SK-N-SH treated with all-trans-retinoic acid at 6 μM for 48 hours (cell line): Measurements from ENCODE around the gene MRPS27.

Experiments
- CREB5 ChIP-seq: fragments of 250-450 bp; sonication (Bioruptor Pico); IDR thresholded peaks from 2 replicates; pipeline ENCODE4 v1.5.1; 2020; ENCODE audit warnings: low read depth, mild to moderate bottlenecking, moderate library complexity
- GLIS3 ChIP-seq: fragments of 250-450 bp; sonication (Bioruptor Pico); IDR thresholded peaks from 2 replicates; pipeline ENCODE4 v1.5.0; 2020; ENCODE audit warnings: mild to moderate bottlenecking, moderate library complexity
- ISL1 ChIP-seq: fragments of 250-450 bp; sonication (Bioruptor Pico); IDR thresholded peaks from 2 replicates; pipeline ENCODE4 v2.1.2; 2022; ENCODE audit warnings: mild to moderate bottlenecking, moderate library complexity
- PATZ1 ChIP-seq: fragments of 250-450 bp; sonication (Bioruptor Pico); IDR thresholded peaks from 2 replicates; pipeline ENCODE4 v1.8.0; 2020; ENCODE audit warnings: mild to moderate bottlenecking, moderate library complexity, borderline replicate concordance
- RARB ChIP-seq: fragments of 250-450 bp; sonication (Bioruptor Pico); IDR thresholded peaks from 2 replicates; pipeline ENCODE4 v1.8.0; 2021; ENCODE audit warnings: mild to moderate bottlenecking, moderate library complexity
- SNAI2 ChIP-seq: fragments of 250-450 bp; sonication (Bioruptor Pico); IDR thresholded peaks from 2 replicates; pipeline ENCODE4 v1.5.0; 2020; ENCODE audit warnings: mild to moderate bottlenecking, moderate library complexity
- TOX ChIP-seq: fragments of 250-450 bp; sonication (Bioruptor Pico); IDR thresholded peaks from 2 replicates; pipeline ENCODE4 v1.8.0; 2021; ENCODE audit warnings: mild to moderate bottlenecking, moderate library complexity, borderline replicate concordance
- ZNF565 ChIP-seq: fragments of 450-650 bp; formaldehyde crosslinking; conservative IDR thresholded peaks from 2 replicates; pipeline ENCODE4 v1.5.0; 2020; ENCODE audit warnings: low read depth, mild to moderate bottlenecking, moderate library complexity

- no peak for TF ChIP-seq CREB5
- no peak for TF ChIP-seq RARB (CRISPR knock-in tag)
- no peak for TF ChIP-seq TOX (CRISPR knock-in tag)
- no peak for TF ChIP-seq SNAI2 (CRISPR knock-in tag)
- no peak for TF ChIP-seq GLIS3 (CRISPR knock-in tag)
- TF ChIP-seq PATZ1 (CRISPR knock-in tag), result no peak
- TF ChIP-seq ZNF565 (CRISPR knock-in tag), result no peak
- TF ChIP-seq ISL1 (CRISPR knock-in tag), result no peak
Observed at GRCh38 chr5:72244862-72245371, 75.1 kb downstream of the MRPS27 start.
